Transverse colon (tissue), 3 donors: ENCODE data around the gene CACNA1B.

Experiments used
- POLR2A ChIP-seq: fragments of 450-650 bp; IDR thresholded peaks from one replicate; pipeline ENCODE4 v1.6.1; 2016; ENCODE audit warnings: antibody characterized with exemption, mild to moderate bottlenecking, moderate library complexity
- POLR2AphosphoS5 ChIP-seq, 3 donors: sonication (generic); formaldehyde crosslinking; IDR thresholded peaks; one replicate each; pipeline ENCODE4 v1.6.1; 2016; ENCODE audit warnings: antibody characterized with exemption in 3 of 3

GRCh38 chr9:138062196-138062595 is 184.6 kb downstream of the CACNA1B start:
- TF ChIP-seq POLR2A (no peak), POLR2AphosphoS5 (IDR thresholded peaks at IDR 0.05) (no peak)
